Subcutaneous abdominal adipose tissue (tissue), 5 donors: ENCODE measurements around the gene RNF2.

Experiments
- H3K27ac ChIP-seq: one replicate; pipeline ENCODE4 v1.7.0; 2013; ENCODE audit warnings: low read depth, mild to moderate bottlenecking, inconsistent platforms, low read length, moderate library complexity
- H3K27me3 ChIP-seq, 5 donors: one replicate each; pipeline ENCODE4 v1.7.0; 2013; ENCODE audit warnings: low read length in 5 of 5, inconsistent platforms in 1 of 5; ENCODE audit not compliant: control insufficient read depth in 5 of 5, insufficient read depth in 4 of 5
- H3K36me3 ChIP-seq, 5 donors: one replicate each; pipeline ENCODE4 v1.7.0; 2013; ENCODE audit warnings: low read length in 5 of 5; ENCODE audit not compliant: control insufficient read depth in 5 of 5, insufficient read depth in 5 of 5
- H3K4me1 ChIP-seq, 5 donors: one replicate each; pipeline ENCODE4 v1.7.0; 2013; ENCODE audit warnings: low read length in 5 of 5, mild to moderate bottlenecking in 3 of 5, moderate library complexity in 1 of 5; ENCODE audit not compliant: control insufficient read depth in 5 of 5, insufficient read depth in 5 of 5
- H3K4me3 ChIP-seq, 5 donors: one replicate each; pipeline ENCODE4 v1.7.0; 2013; ENCODE audit warnings: low read length in 5 of 5, low read depth in 1 of 5
- H3K9ac ChIP-seq, 5 donors: one replicate each; pipeline ENCODE4 v1.7.0; 2013; ENCODE audit warnings: low read length in 5 of 5, mild to moderate bottlenecking in 4 of 5, moderate library complexity in 3 of 5
- H3K9me3 ChIP-seq, 5 donors: one replicate each; pipeline ENCODE4 v1.7.0; 2013; ENCODE audit warnings: low read length in 5 of 5; ENCODE audit not compliant: control insufficient read depth in 5 of 5
- donor health status: healthy.
- donor health status: healthy.
- donor health status: healthy.
- donor health status: healthy.
- donor health status: healthy.

Gene RNF2

GRCh38 chr1:185027252-185027882 is 18.0 kb upstream of the RNF2 start:
- no peaks in the 10 kb centered on the region for H3K27me3 ChIP-seq

GRCh38 chr1:185033686-185034085 is 11.7 kb upstream of the RNF2 start:
- Histone ChIP-seq H3K27ac (no peak overlapping the region), H3K4me3 (no peak overlapping the region), H3K9ac (no peak overlapping the region), H3K4me1 (no peaks in the 10 kb centered on the region), H3K9me3 (no peaks in the 10 kb centered on the region), H3K27me3 (no peaks in the 10 kb centered on the region), H3K36me3 (no peaks in the 10 kb centered on the region)

More at GRCh38 chr1:185027252-185027882, 18.0 kb upstream of the RNF2 start:
- Histone ChIP-seq H3K9ac (no peak overlapping the region), H3K4me3 (no peak overlapping the region), H3K4me1 (no peaks in the 10 kb centered on the region), H3K36me3 (no peaks in the 10 kb centered on the region), H3K9me3 (peaks cover 0 to 11% (median 6%) of the 10 kb centered on the region in 5 donors), H3K27ac (no peak overlapping the region)

DNA sequence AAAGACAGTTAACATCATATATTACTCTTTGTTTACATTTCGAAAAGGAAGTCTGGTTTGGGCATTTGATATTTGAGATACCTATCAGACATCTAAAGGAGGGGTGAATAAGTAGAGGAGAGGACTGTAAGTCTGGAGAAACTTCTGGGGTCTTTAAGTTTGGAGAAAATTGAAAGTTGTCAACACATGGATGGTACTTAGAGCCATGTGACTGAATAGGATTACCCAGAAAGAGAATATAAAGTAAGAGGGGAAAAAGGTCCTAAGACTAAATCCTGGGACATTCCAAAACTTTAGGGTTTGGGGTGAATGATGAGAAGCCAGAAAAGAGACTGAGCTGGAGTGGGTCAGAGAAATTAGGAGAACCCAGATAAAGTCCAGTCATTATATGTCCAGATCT is 10.1 kb upstream of the RNF2 start:
- H3K9ac ChIP-seq, result no peak overlapping the region
- no peak overlapping the region for H3K4me3 ChIP-seq
- H3K27me3 ChIP-seq, result no peaks in the 10 kb centered on the region
- no peak overlapping the region for H3K27ac ChIP-seq
- no peaks in the 10 kb centered on the region for H3K9me3 ChIP-seq
- no peaks in the 10 kb centered on the region for H3K4me1 ChIP-seq
- no peaks in the 10 kb centered on the region for H3K36me3 ChIP-seq

DNA sequence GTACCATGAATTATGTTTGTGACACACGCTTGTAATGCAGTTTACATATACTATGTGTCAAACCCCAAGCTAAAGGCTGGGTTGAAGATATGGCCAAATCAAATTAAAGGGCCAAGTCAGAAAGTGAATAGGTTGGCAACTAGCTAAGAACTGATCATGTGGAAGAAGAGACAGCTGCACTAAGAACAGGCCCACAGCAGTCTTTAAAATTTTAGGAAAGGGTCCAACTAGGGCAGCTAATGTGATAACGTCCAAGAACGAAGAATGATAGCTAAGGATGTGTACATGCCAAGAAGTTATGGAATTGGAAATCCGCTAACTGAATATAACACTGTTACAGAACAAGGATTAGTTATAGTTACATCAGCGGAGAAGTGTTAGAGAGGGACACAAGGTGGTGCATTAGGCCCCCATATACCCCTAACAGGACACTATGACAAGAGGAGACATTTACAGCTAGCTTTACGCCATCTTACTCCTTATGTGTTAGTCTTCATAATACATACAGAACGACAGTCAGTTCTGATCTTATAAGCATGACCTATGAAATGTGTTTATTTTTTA is 6.5 kb upstream of the RNF2 start:
- no peaks in the 10 kb centered on the region for H3K4me1 ChIP-seq
- no peak overlapping the region for H3K4me3 ChIP-seq
- no peak overlapping the region for H3K27ac ChIP-seq
- no peak overlapping the region for H3K9ac ChIP-seq
- H3K9me3 ChIP-seq, result no peaks in the 10 kb centered on the region
- H3K27me3 ChIP-seq, result no peaks in the 10 kb centered on the region
- H3K36me3 ChIP-seq, result no peaks in the 10 kb centered on the region

DNA sequence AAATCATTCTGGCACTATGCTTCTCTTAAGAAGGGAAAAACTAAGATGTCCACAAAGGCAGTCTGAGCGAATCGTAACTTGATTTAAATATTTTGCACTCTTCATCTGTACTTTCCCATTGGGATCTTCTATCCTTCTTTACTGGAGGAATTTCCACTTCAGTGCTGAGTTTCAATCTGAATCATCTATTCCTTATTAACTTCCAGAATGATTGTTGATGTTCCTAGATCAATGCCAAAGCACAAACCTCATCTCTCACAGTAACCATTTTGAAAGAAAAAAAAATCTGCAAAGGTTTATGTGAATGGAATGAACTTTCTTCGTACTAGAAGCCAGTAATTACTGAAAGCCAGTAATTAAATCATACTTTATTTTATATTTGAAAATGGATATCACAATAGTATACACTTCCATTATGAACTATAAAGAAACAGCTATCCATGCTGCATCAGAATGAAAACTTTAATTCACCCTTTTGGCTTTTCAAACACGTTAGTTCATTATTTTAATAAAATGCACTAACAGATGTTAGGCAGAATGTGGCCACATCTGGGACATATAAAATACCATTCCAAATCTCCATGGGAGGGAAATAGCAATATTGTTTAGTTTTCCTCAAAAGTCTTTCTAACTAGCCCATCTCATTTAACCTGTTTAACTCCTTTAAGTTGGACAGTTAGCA is 5.5 kb upstream of the RNF2 start:
- H3K27me3 ChIP-seq, result no peaks in the 10 kb centered on the region
- H3K4me1 ChIP-seq, result peaks cover 0 to 5% (median 5%) of the 10 kb centered on the region in 5 donors
- H3K9ac ChIP-seq, result no peak overlapping the region
- no peaks in the 10 kb centered on the region for H3K9me3 ChIP-seq
- H3K36me3 ChIP-seq, result no peaks in the 10 kb centered on the region
- H3K4me3 ChIP-seq, result no peak overlapping the region
- no peak overlapping the region for H3K27ac ChIP-seq

DNA sequence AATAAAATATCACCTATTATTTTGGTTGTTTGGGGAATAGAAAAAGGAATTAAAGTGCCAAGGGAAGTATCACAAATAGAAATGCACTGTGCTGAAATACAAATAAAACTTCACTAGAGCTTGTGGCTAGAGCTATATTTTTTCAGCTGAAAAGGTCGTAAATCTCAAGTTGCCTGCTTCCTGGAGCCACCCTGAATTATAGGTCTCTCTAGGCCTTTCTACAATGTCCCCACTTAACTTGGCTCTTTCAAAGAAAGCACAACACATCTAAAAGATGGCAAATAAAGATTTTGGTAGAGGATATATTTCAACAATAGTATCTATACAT is 5.0 kb upstream of the RNF2 start:
- Histone ChIP-seq H3K9me3 (no peaks in the 10 kb centered on the region), H3K9ac (no peak overlapping the region), H3K27ac (no peak overlapping the region), H3K4me3 (no peak overlapping the region), H3K27me3 (no peaks in the 10 kb centered on the region), H3K36me3 (no peaks in the 10 kb centered on the region), H3K4me1 (peaks cover 0 to 7% (median 7%) of the 10 kb centered on the region in 5 donors)

GRCh38 chr1:185041742-185042141 is 3.6 kb upstream of the RNF2 start:
- no peaks in the 10 kb centered on the region for H3K27me3 ChIP-seq
- H3K9me3 ChIP-seq, result no peaks in the 10 kb centered on the region
- H3K27ac ChIP-seq, result no peak overlapping the region

DNA sequence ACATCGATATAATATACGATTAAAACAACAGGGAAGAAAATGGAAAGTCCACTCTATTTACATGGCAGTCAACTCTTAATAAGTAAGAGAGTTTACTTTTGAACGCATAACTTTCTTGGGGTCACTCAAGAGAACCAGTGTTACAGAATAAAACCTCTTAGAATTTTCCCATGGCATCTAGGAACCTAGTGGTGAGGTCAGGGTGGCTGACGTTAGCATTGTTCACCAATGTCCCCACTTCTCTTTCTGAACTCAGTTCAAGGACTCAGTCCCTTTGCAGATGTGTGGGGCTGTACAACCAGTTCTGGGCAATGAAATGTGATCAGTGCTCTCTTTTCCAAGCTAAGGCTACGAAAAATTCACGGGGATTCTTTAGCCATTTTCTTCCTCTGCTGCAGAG is 2.6 kb upstream of the RNF2 start:
- H3K4me1 ChIP-seq, result peaks cover 0 to 27% (median 23%) of the 10 kb centered on the region in 5 donors
- no peak overlapping the region for H3K27ac ChIP-seq
- no peak overlapping the region for H3K9ac ChIP-seq
- no peaks in the 10 kb centered on the region for H3K36me3 ChIP-seq
- no peak overlapping the region for H3K4me3 ChIP-seq
- H3K9me3 ChIP-seq, result no peaks in the 10 kb centered on the region
- no peaks in the 10 kb centered on the region for H3K27me3 ChIP-seq

More at GRCh38 chr1:185041742-185042141, 3.6 kb upstream of the RNF2 start:
- H3K9ac ChIP-seq, result no peak overlapping the region
- H3K36me3 ChIP-seq, result no peaks in the 10 kb centered on the region
- H3K4me1 ChIP-seq, result peaks cover 0 to 18% (median 15%) of the 10 kb centered on the region in 5 donors
- H3K4me3 ChIP-seq, result no peak overlapping the region

GRCh38 chr1:185044387-185044786 is 971 bp upstream of the RNF2 start:
- Histone ChIP-seq H3K27ac (peak overlapping the region; percentile 84), H3K9ac (peak overlapping the region in 2 of 5 donors; percentile 56 to 68), H3K4me3 (peak overlapping the region in 2 of 5 donors; percentile 76 to 83)

DNA sequence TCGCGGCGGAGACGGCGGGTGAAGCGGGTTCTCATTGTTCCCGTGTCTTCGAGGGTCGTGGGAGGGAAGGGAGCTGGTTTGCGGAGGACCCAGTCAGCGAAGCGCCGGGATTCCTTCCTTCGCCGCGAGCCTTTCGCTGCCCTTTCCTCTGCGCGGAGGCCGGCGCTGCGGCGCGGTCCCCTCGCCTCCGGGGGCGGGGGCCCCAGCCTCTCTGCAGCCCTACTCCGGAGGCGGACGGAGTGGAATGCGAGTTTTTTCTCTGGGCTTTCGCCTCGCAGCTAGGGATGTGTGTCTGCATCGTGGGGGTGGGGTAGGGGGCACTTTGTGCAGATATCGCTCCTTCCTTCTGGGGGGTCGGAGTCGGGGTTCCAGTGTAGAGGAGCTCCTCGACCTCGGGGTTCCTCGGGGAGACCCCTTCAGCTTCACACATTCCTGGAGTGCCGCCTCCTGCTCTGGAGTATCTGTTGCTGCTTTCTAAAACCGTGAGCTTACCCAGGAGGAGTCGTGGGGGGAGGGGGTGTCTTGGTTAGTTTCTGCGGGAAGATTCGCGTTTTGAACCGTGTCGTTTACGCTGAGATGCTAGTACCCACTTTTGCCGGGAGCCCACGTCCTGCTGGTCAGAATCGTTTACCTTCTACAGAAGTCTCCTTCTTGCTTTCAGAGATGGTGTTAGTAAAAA is 595 bp downstream of the RNF2 start:
- peak overlapping the region; percentile 83 to 96 (median 90) for H3K4me3 ChIP-seq
- H3K4me1 ChIP-seq, result peaks cover 0 to 28% (median 24%) of the 10 kb centered on the region in 5 donors
- H3K27ac ChIP-seq, result peak overlapping the region; percentile 80
- H3K9me3 ChIP-seq, result no peaks in the 10 kb centered on the region
- no peaks in the 10 kb centered on the region for H3K36me3 ChIP-seq
- H3K9ac ChIP-seq, result peak overlapping the region; percentile 48 to 94 (median 87)
- no peaks in the 10 kb centered on the region for H3K27me3 ChIP-seq

More at GRCh38 chr1:185044387-185044786, 971 bp upstream of the RNF2 start:
- Histone ChIP-seq H3K9me3 (no peaks in the 10 kb centered on the region), H3K27me3 (no peaks in the 10 kb centered on the region), H3K36me3 (no peaks in the 10 kb centered on the region), H3K4me1 (peaks cover 0 to 28% (median 23%) of the 10 kb centered on the region in 5 donors)
